ENCODE results near the gene RASGRP1.

GRCh38 chr15:38453971-38454695, 110.5 kb downstream of the RASGRP1 start, which contains the start of gene FAM98B:
- TF ChIP-seq TSHZ2 (CRISPR knock-in tag; IDR thresholded peaks at IDR 0.05) = 0 out of 2 replicates have a peak, but pooled peaks have one; percentile 52
- TF ChIP-seq ESRRG (CRISPR knock-in tag; IDR thresholded peaks at IDR 0.05) = no peak
- TF ChIP-seq ZNF8 (CRISPR knock-in tag; IDR thresholded peaks at IDR 0.05) = 0 out of 2 replicates have a peak, but pooled peaks have one; percentile 10
- TF ChIP-seq PATZ1 (CRISPR knock-in tag; IDR thresholded peaks at IDR 0.05; ENCODE audit: borderline replicate concordance) = peak; percentile 70; the same call in 1 of the 2 replicates
- TF ChIP-seq CREB5 (CRISPR knock-in tag; IDR thresholded peaks at IDR 0.05; ENCODE audit: low read depth) = no peak
- no peak; the same call in 1 of the 2 replicates for TF ChIP-seq RARB (CRISPR knock-in tag; IDR thresholded peaks at IDR 0.05)
- peak; percentile 64; the same call in 1 of the 2 replicates for TF ChIP-seq PPARA (CRISPR knock-in tag; IDR thresholded peaks at IDR 0.05; ENCODE audit: borderline replicate concordance)
- TF ChIP-seq SNAI2 (CRISPR knock-in tag; IDR thresholded peaks at IDR 0.05) = no peak
- TF ChIP-seq ISL1 (CRISPR knock-in tag; IDR thresholded peaks at IDR 0.05) = no peak
- TF ChIP-seq CSDC2 (CRISPR knock-in tag; IDR thresholded peaks at IDR 0.05) = 0 out of 2 replicates have a peak, but pooled peaks have one; percentile 69

Measured in SK-N-SH treated with all-trans-retinoic acid at 6 μM for 48 hours (cell line).